ENCODE data around the gene TBC1D22A. TPM values are rescaled to one million over a fixed set of nuclear protein-coding genes. Genes with fewer than 3 reads are reported as not detected.

Gene TBC1D22A
- polyA plus RNA-seq, 1 donor (not counting 4 experiments of a cell fraction or from before 2014, with no cell fraction given), result 20.9 TPM

DNA sequence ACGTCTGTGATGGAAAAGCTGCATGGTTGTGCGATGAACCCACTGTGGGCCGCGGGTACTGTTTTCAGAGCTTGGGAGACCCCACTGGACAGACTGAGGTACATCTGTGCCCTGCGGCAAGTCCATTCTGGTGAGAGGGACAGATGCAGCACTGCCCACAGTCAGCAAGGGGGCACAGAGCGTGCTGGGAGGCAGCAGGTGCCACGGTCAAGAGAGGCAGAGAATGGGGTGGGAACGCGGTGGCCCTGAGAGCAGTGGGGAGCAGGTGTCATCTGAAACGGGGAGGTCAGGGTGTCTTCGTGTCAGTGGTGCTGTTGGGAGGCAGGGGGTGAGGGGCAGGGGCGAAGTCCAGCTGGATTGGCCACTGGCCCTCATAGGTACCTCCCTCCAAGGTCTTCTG, 32.0 kb downstream of the TBC1D22A start:
- dilution Hi-C loops (cut with MboI; ENCODE audit: extremely low pct_ligation_motif_present, low sequenced_read_pairs), result no loop called here
- Histone ChIP-seq H3K27ac (ENCODE audit: control insufficient read depth, insufficient read depth, low read length) (no peak overlapping the region), H3K79me2 (ENCODE audit: control insufficient read depth, insufficient read depth, low read length) (peaks cover 31% of the 10 kb centered on the region), H3K27me3 (ENCODE audit: control insufficient read depth, extremely low read depth, insufficient read depth, low read length) (no peaks in the 10 kb centered on the region), H3K4me2 (ENCODE audit: control insufficient read depth, extremely low read depth, insufficient read depth, low read depth, low read length) (no peak overlapping the region), H4K20me1 (ENCODE audit: control insufficient read depth, extremely low read depth, insufficient read depth, low read length) (peaks cover 4% of the 10 kb centered on the region), H3K4me3 (ENCODE audit: control insufficient read depth in 2 of 3, extremely low read depth in 1 of 3, insufficient read depth in 2 of 3, low read depth in 1 of 3, low read length in 3 of 3) (no peak overlapping the region), H3K9me3 (ENCODE audit: control insufficient read depth, low read depth, low read length) (no peaks in the 10 kb centered on the region), H3K36me3 (ENCODE audit: control insufficient read depth in 2 of 2, extremely low read depth in 1 of 2, insufficient read depth in 2 of 2, low read length in 2 of 2) (peaks cover 30 to 35% of the 10 kb centered on the region in 2 experiments), H2AFZ (ENCODE audit: control insufficient read depth, low read length) (no peak overlapping the region), H3K9ac (ENCODE audit: control insufficient read depth, extremely low read depth, insufficient read depth, low read length) (no peak overlapping the region), H3K9me1 (ENCODE audit: control insufficient read depth, extremely low read depth, insufficient read depth, low read length) (no peaks in the 10 kb centered on the region), H3K4me1 (ENCODE audit: control insufficient read depth, extremely low read depth, insufficient read depth, low read length) (peaks cover 20% of the 10 kb centered on the region)
- DNase-seq (ENCODE audit: low read depth, low spot score), result no peak
- TF ChIP-seq, protein P1, sequence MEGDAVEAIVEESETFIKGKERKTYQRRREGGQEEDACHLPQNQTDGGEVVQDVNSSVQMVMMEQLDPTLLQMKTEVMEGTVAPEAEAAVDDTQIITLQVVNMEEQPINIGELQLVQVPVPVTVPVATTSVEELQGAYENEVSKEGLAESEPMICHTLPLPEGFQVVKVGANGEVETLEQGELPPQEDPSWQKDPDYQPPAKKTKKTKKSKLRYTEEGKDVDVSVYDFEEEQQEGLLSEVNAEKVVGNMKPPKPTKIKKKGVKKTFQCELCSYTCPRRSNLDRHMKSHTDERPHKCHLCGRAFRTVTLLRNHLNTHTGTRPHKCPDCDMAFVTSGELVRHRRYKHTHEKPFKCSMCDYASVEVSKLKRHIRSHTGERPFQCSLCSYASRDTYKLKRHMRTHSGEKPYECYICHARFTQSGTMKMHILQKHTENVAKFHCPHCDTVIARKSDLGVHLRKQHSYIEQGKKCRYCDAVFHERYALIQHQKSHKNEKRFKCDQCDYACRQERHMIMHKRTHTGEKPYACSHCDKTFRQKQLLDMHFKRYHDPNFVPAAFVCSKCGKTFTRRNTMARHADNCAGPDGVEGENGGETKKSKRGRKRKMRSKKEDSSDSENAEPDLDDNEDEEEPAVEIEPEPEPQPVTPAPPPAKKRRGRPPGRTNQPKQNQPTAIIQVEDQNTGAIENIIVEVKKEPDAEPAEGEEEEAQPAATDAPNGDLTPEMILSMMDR (optimal IDR thresholded peaks at IDR 0.05 in 1 of 3, IDR thresholded peaks at IDR 0.05 in 1 of 3, conservative IDR thresholded peaks at IDR 0.05 in 1 of 3; ENCODE audit: extremely low read depth in 1 of 3, insufficient read depth in 2 of 3, low read length in 3 of 3), result no peak
- no peak for TF ChIP-seq EZH2 (IDR thresholded peaks at IDR 0.05; ENCODE audit: low read length)
- FAIRE-seq, result no peak

- Histone ChIP-seq H3K4me3 (ENCODE audit: control insufficient read depth in 2 of 3, extremely low read depth in 1 of 3, insufficient read depth in 2 of 3, low read depth in 1 of 3, low read length in 3 of 3) (no peak overlapping the region), H3K36me3 (ENCODE audit: control insufficient read depth in 2 of 2, extremely low read depth in 1 of 2, insufficient read depth in 2 of 2, low read length in 2 of 2) (peaks cover 35 to 36% of the 10 kb centered on the region in 2 experiments), H4K20me1 (ENCODE audit: control insufficient read depth, extremely low read depth, insufficient read depth, low read length) (peaks cover 5% of the 10 kb centered on the region), H3K79me2 (ENCODE audit: control insufficient read depth, insufficient read depth, low read length) (peaks cover 32% of the 10 kb centered on the region), H3K27me3 (ENCODE audit: control insufficient read depth, extremely low read depth, insufficient read depth, low read length) (no peaks in the 10 kb centered on the region), H3K9me1 (ENCODE audit: control insufficient read depth, extremely low read depth, insufficient read depth, low read length) (no peaks in the 10 kb centered on the region), H3K4me2 (ENCODE audit: control insufficient read depth, extremely low read depth, insufficient read depth, low read depth, low read length) (no peak overlapping the region), H3K27ac (ENCODE audit: control insufficient read depth, insufficient read depth, low read length) (no peak overlapping the region), H2AFZ (ENCODE audit: control insufficient read depth, low read length) (no peak overlapping the region), H3K9me3 (ENCODE audit: control insufficient read depth, low read depth, low read length) (no peaks in the 10 kb centered on the region), H3K4me1 (ENCODE audit: control insufficient read depth, extremely low read depth, insufficient read depth, low read length) (peaks cover 20% of the 10 kb centered on the region), H3K9ac (ENCODE audit: control insufficient read depth, extremely low read depth, insufficient read depth, low read length) (no peak overlapping the region)
- no peak for DNase-seq (ENCODE audit: low read depth, low spot score)
- no peak for TF ChIP-seq EZH2 (IDR thresholded peaks at IDR 0.05; ENCODE audit: low read length)
- TF ChIP-seq, protein P1 (optimal IDR thresholded peaks at IDR 0.05 in 1 of 3, IDR thresholded peaks at IDR 0.05 in 1 of 3, conservative IDR thresholded peaks at IDR 0.05 in 1 of 3; ENCODE audit: extremely low read depth in 1 of 3, insufficient read depth in 2 of 3, low read length in 3 of 3), result no peak
- dilution Hi-C loops (cut with MboI; ENCODE audit: extremely low pct_ligation_motif_present, low sequenced_read_pairs), result no loop called here
- FAIRE-seq, result no peak
Measured at GRCh38 chr22:46795140-46795539, 32.7 kb downstream of the TBC1D22A start.

Data from keratinocyte (primary cell).